Psoas muscle (tissue), 8 donors: ENCODE measurements around the gene CDKN2AIP. TPM values are rescaled to one million over a fixed set of nuclear protein-coding genes. Genes with fewer than 3 reads are reported as not detected.

Experiments used
- ATAC-seq, 4 donors: fragments of 200-7000 bp; cut with Tn5 transposase; one replicate each; pipeline ENCODE4 v1.9.1; 2020; ENCODE audit warnings: moderate library complexity in 3 of 4, mild to moderate bottlenecking in 2 of 4
- DNase-seq, 2 donors: peaks; one replicate each; pipeline ENCODE4 v3.0.0-alpha.2; 2020
- H3K27ac ChIP-seq: fragments of 200-600 bp; one replicate; pipeline ENCODE4 v1.8.0; 2022
- H3K27me3 ChIP-seq, 3 donors: fragments of 200-600 bp in 1 of 3; one replicate each; pipeline versions ENCODE4 v1.6.1 to v1.8.0; 2013 to 2022; ENCODE audit warnings: low read length in 2 of 3, mild to moderate bottlenecking in 2 of 3, moderate library complexity in 1 of 3; ENCODE audit not compliant: insufficient read depth in 3 of 3
- H3K36me3 ChIP-seq, 2 donors: fragments of 200-600 bp in 1 of 2; one replicate each; pipeline versions ENCODE4 v1.6.1 to v1.8.0; 2013 to 2022; ENCODE audit warnings: low read depth in 1 of 2, mild to moderate bottlenecking in 1 of 2, moderate library complexity in 1 of 2; ENCODE audit not compliant: insufficient read depth in 1 of 2
- H3K4me1 ChIP-seq: fragments of 200-600 bp; one replicate; pipeline ENCODE4 v1.8.0; 2022
- H3K4me3 ChIP-seq: fragments of 200-600 bp; one replicate; pipeline ENCODE4 v1.8.0; 2022; ENCODE audit warnings: mild to moderate bottlenecking
- H3K9me3 ChIP-seq: fragments of 200-600 bp; one replicate; pipeline ENCODE4 v1.8.0; 2022
- CTCF ChIP-seq: fragments of 200-600 bp; IDR thresholded peaks from one replicate; pipeline ENCODE4 v1.8.0; 2022; ENCODE audit warnings: antibody characterized with exemption
- WGBS, 3 donors: extraction: QIAGEN DNeasy Blood & Tissue Kit; methylation state at CpG; one replicate each; pipeline versions ENCODE4 v1.1.6 to v1.1.7; 2013; 5-methylcytosine and 5-hydroxymethylcytosine counted together
- intact Hi-C, 2 donors: fragments of 100-400 bp; cut with DNase I; formaldehyde crosslinking; loops; one replicate each; pipeline versions ENCODE4 v1.11.0 to v1.14.2; 2022
- polyA plus RNA-seq, 3 donors: library from polyadenylated mRNA; stranded (reverse); fragments of 200-250 nt; gene quantifications; one replicate each; pipeline ENCODE4 v1.2.3, GENCODE V29; 2013
- total RNA-seq, 4 donors: library from RNA; stranded (reverse); fragmentation: NEBNext Ultra II Directional in 2 of 4; extraction: Animal tissue kit (Norgen Biotek cat#: 25700) in 2 of 4; gene quantifications; one replicate each; pipeline versions ENCODE4 v1.2.1 to v1.2.4, GENCODE V29; 2021 to 2023
- donor health status: healthy with polysubstance abuse.
- donor health status: DM: no; HTN: no; CAD: no; lungs with moderate emphysema.
- donor health status: Bipolar disorder and iron deficiency.
- donor health status: healthy.
- donor health status: DM: yes; HTN: yes; CAD: no.
- donor health status: DM: no; HTN: no; CAD: no.
- donor health status: DM: no; HTN: no; CAD: no.
- donor health status: DM: yes; HTN: yes; CAD: no.

CDKN2AIP gene
- total and polyA plus RNA-seq, 7 donors: 6.5 to 21.0 (median 8.8) TPM

DNA sequence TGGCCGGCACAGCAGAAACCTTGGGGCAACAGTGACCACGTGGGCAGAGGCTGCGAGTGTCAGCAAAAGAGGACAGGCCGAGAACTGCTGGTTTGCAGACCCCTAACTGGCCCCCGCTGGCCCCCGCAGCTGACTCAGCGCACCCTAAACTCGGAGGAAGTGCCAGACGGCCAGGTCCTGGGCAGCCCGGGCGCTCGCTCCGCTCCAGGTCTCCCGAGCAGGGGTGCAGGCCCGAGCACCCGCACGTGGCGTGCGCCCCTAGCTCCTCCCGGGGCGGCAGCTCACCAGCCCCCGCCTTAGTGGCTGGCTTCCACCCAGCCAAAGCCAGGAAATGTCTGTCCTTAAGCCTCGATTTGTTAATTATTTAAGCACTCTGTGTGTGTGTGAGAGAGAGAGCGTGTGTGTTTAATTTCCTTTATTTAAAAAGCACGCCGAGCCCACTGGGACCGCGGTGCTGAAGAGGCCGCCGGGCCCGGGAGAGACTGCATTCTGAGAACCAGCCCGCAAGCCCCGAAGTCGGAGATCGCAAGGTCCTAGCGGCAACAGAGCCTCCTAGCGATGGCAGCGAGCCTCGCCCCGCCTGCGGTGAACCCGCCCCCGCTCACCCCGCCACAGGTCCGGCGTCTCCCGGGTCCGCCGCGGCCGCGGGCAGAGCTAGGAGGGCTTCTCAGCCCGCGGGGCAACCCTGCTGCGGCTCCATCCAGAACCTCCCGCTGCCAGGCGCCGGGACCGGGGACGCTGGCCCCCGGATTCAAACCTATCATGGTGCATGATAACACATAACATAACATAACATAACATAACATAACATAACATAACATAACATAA, 45.9 kb upstream of the CDKN2AIP start:
- Histone ChIP-seq H3K36me3 (no peaks in the 10 kb centered on the region), H3K4me1 (peaks cover 3% of the 10 kb centered on the region), H3K27ac (no peak overlapping the region), H3K9me3 (no peaks in the 10 kb centered on the region), H3K27me3 (no peaks in the 10 kb centered on the region), H3K4me3 (peak overlapping the region; percentile 76)
- 2 to 3% (median 2%) methylated on average over 46 to 61 of the region's 61 CpGs for WGBS, 3 donors
- DNase-seq (peak; percentile 69 to 75), ATAC-seq (peak; percentile 74 to 93 (median 82))
- intact Hi-C loops: no loop called here
- peak; percentile 51 for TF ChIP-seq CTCF

DNA sequence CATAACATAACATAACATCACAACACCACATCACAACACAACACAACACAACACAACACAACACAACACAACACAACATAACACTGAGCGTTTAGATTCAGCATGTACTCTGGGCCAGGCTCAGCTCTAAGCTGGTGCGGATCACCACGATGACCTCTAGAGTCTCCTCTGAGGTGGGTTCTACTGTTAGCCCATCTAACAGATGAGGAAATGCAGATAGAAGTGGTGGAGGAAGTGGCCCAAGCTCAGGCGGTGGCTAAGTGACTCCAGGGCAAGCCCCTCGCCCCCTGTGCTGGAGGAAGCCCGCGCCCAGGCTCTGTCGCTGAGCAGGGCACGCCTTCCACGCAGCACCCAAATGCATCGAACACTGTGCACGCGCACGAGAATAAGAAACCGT, 45.3 kb upstream of the CDKN2AIP start:
- Histone ChIP-seq H3K4me3 (peak overlapping the region; percentile 76), H3K27ac (no peak overlapping the region), H3K27me3 (no peaks in the 10 kb centered on the region), H3K36me3 (no peaks in the 10 kb centered on the region), H3K9me3 (no peaks in the 10 kb centered on the region), H3K4me1 (peaks cover 3% of the 10 kb centered on the region)
- TF ChIP-seq CTCF: no peak
- peak in 2 of 4 donors; percentile 19 to 44 for ATAC-seq
- intact Hi-C loops: no loop called here
- no peak for DNase-seq
- 88 to 93% (median 90%) methylated on average over 15 of the region's 15 CpGs for WGBS, 3 donors

- WGBS, 3 donors: 72 to 76% (median 74%) methylated on average over 12 of the region's 12 CpGs
- Histone ChIP-seq H3K9me3 (no peaks in the 10 kb centered on the region), H3K27me3 (no peaks in the 10 kb centered on the region), H3K4me1 (peaks cover 3% of the 10 kb centered on the region), H3K4me3 (no peak overlapping the region), H3K27ac (no peak overlapping the region), H3K36me3 (no peaks in the 10 kb centered on the region)
- DNase-seq: no peak
- no peak for TF ChIP-seq CTCF
- intact Hi-C loops: no loop called here
- no peak for ATAC-seq
Observed at GRCh38 chr4:183399616-183400015, 44.8 kb upstream of the CDKN2AIP start.

- no peak overlapping the region for H3K4me3 ChIP-seq
- H3K27ac ChIP-seq: no peak overlapping the region
- no peaks in the 10 kb centered on the region for H3K36me3 ChIP-seq
- H3K4me1 ChIP-seq: peaks cover 3% of the 10 kb centered on the region
- ATAC-seq (no peak), DNase-seq (no peak)
- H3K9me3 ChIP-seq: no peaks in the 10 kb centered on the region
- 78 to 84% (median 83%) methylated on average over 5 of the region's 5 CpGs for WGBS, 3 donors
- intact Hi-C loops: no loop called here
- TF ChIP-seq CTCF: no peak
- H3K27me3 ChIP-seq: no peaks in the 10 kb centered on the region
Observed at GRCh38 chr4:183400035-183400434, 44.4 kb upstream of the CDKN2AIP start.
